HFF-Myc (cell line): ENCODE measurements around the gene RCVRN.
A peak's percentile ranks its signal among the peaks of the same experiment; 100 is the strongest.

ENCODE experiments used
- DNase-seq: peaks from one replicate; pipeline ENCODE4 v3.0.0-alpha.2; 2011; ENCODE audit warnings: low read depth; ENCODE audit errors: extremely low read depth
- H3K4me3 ChIP-seq: replicated peaks from 2 replicates; pipeline ENCODE4 v1.5.1; 2011; ENCODE audit warnings: low read depth, mild to moderate bottlenecking, control low read depth, low read length
- CTCF ChIP-seq: IDR thresholded peaks from 2 replicates; pipeline ENCODE4 v1.5.1; 2012; ENCODE audit warnings: mild to moderate bottlenecking, low read depth, low read length, control low read depth; ENCODE audit errors: missing control alignments

Gene RCVRN

DNA sequence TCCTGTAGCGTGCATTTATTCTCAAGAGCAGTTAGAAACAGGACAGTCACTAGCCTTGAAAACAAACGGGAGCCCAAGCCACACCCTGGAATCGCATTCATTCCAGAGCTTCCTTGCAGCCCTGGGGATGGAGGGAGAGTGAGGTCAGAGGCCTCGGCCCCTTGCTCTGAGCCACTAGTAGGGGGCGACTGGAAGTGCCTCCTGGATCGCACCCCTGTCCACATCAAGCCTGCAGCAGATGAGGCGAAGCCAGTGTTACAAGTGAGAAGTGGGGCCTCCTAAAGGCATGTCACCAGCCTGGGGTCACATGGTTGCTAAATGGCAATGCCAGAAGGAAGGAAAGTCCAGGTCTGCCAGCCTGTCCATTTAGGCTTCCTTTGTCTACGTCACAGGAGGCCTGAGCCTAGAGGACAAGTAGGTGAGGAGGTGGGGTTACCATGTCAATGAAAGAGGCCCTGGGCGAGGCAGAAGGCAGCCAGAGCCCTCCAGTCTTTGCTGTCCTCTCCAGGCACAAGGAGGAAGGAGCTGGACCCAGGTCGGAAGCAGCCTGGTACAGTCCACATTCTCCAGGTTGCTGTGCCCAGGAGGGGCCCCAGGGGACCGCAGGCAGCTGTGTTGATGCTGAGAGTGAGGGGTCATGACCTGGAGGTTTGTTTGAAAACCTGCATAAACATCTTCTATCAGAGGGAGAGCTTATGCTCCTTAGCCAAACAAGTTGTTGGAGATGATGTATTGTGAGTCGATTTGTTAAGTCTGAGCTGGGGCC is 3.0 kb upstream of the RCVRN start:
- H3K4me3 ChIP-seq: no peak overlapping the region
- no peak for TF ChIP-seq CTCF
- DNase-seq: no peak

DNA sequence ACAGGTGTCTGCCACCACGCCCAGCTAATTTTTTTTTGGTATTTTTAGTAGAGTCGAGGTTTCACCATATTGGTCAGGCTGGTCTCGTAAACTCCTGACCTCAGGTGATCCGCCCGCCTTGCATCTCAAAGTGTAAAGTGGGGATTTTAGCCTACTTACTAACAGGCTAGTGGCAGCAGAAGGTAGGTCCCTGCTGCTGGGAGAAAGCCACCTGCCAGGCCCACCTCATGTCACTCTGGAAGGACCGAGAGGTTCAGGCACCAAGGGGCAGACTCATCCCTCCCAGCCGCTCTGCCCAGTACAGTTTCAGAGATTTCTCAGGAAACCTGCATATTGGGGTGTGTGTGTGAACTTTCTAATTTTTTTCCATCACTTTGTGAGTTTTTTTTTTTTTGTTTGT is 2.1 kb upstream of the RCVRN start:
- no peak for DNase-seq
- no peak overlapping the region for H3K4me3 ChIP-seq
- TF ChIP-seq CTCF: no peak

DNA sequence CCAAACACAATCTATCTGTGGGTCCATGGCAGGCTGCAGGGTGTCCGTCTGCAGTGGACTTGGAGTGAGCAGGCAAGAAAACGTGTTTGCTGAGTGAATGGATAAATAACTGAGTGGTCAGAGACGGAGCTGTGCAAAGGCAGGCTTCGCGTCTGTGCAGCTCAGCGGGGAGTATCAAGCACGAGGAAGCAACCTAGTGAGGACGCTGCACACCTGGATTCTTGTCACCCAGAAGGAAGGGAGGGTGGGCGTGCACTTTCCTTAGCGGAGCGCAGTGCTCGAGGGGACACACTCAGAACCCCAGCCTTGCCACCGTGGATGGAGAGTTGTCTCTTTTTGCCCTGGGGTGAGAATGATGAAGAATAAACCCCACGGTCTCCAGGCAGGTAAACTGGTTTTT is 1.5 kb upstream of the RCVRN start:
- no peak for DNase-seq
- no peak for TF ChIP-seq CTCF
- no peak overlapping the region for H3K4me3 ChIP-seq

DNA sequence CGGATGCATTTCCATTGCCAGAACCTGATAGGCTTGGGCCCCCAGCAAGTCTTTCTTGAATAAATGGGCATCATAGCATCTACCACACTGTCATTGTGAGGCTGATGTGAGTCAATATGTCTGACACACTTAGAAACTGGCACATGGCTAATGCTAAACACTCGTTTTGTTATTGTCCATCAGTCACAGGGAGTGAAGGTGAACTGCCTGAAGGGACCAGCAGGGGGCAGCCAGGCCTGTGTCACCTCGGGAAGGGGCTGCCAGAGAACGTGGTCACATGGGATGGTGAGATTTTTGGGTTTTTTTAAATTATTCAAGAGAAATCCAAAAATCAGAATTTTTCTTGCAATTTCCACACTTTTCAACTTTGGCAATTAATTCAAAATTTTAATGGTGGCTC is 831 bp upstream of the RCVRN start:
- peak; percentile 72 for TF ChIP-seq CTCF
- DNase-seq: no peak
- no peak overlapping the region for H3K4me3 ChIP-seq

- H3K4me3 ChIP-seq: no peak overlapping the region
- no peak for DNase-seq
- no peak for TF ChIP-seq CTCF
These were observed 594 bp downstream of the RCVRN start for GRCh38 chr17:9904277-9905077.

GRCh38 chr17:9902120-9902519 is 3.0 kb downstream of the RCVRN start:
- no peak for TF ChIP-seq CTCF
- DNase-seq: no peak
- H3K4me3 ChIP-seq: no peak overlapping the region
